T-helper 1 cell treated with Interleukin-12 subunit alpha and Interleukin-12 subunit beta and Interleukin-4 antibody, amounts not matched to agents 30 μg/mL and 1 μg/mL, for 36 hours (primary cell): ENCODE measurements around the gene KRTAP29-1.
"Not testable (repeated sequence)": the region's sequence is repeated elsewhere in the genome, so short reads cannot be mapped to it uniquely, and the experiment has no call there.

Source experiments
- H3K27ac Mint-ChIP-seq: one replicate; pipeline ENCODE4 v1.8.0; 2021; ENCODE audit warnings: mild to moderate bottlenecking, mixed read lengths
- H3K27me3 Mint-ChIP-seq: one replicate; pipeline ENCODE4 v1.8.0; 2021; ENCODE audit warnings: low read depth, mixed read lengths
- H3K36me3 Mint-ChIP-seq: one replicate; pipeline ENCODE4 v1.8.0; 2021; ENCODE audit warnings: low read depth, mixed read lengths
- H3K4me1 Mint-ChIP-seq: one replicate; pipeline ENCODE4 v1.8.0; 2021; ENCODE audit warnings: low read depth, mixed read lengths
- H3K4me3 Mint-ChIP-seq: one replicate; pipeline ENCODE4 v1.8.0; 2021; ENCODE audit warnings: mild to moderate bottlenecking, moderate library complexity, mixed read lengths
- H3K9me3 Mint-ChIP-seq: one replicate; pipeline ENCODE4 v1.8.0; 2021; ENCODE audit warnings: mixed read lengths

The KRTAP29-1 gene

GRCh38 chr17:41301916-41302901, at the start of gene KRTAP29-1:
Gene KRTAP29-1 (minus strand): TSS chr17:41302851. CDS start chr17:41302851, 0 bp downstream.
- H3K36me3 Mint-ChIP-seq, result no peaks in the 10 kb centered on the region
- H3K4me3 Mint-ChIP-seq, result no peak within 1 kb of the TSS
- H3K27ac Mint-ChIP-seq, result no peak within 1 kb of the TSS
- peaks cover 3% of the 10 kb centered on the region for H3K27me3 Mint-ChIP-seq
- no peaks in the 10 kb centered on the region for H3K9me3 Mint-ChIP-seq
- H3K4me1 Mint-ChIP-seq, result no peaks in the 10 kb centered on the region

GRCh38 chr17:41351177-41351576, 48.5 kb upstream of the KRTAP29-1 start:
- no peaks in the 10 kb centered on the region for H3K9me3 Mint-ChIP-seq
- peaks cover 3% of the 10 kb centered on the region for H3K4me1 Mint-ChIP-seq
- peaks cover 33% of the 10 kb centered on the region for H3K27me3 Mint-ChIP-seq
- no peak overlapping the region for H3K4me3 Mint-ChIP-seq
- no peak overlapping the region for H3K27ac Mint-ChIP-seq
- no peaks in the 10 kb centered on the region for H3K36me3 Mint-ChIP-seq

GRCh38 chr17:41350381-41350878, 47.8 kb upstream of the KRTAP29-1 start, which contains the start of gene KRT33A:
Gene KRT33A (minus strand): TSS chr17:41350828. CDS start chr17:41350767, 61 bp downstream.
- peaks cover 31% of the 10 kb centered on the region for H3K27me3 Mint-ChIP-seq
- H3K27ac Mint-ChIP-seq, H3K4me3 Mint-ChIP-seq, H3K4me1 Mint-ChIP-seq, H3K9me3 Mint-ChIP-seq, H3K36me3 Mint-ChIP-seq: not testable (repeated sequence)

GRCh38 chr17:41347869-41348760, 45.5 kb upstream of the KRTAP29-1 start:
- Mint-ChIP-seq H3K27ac (no peak overlapping the region), H3K4me3 (no peak overlapping the region), H3K4me1 (peaks cover 3% of the 10 kb centered on the region), H3K36me3 (peaks cover 2% of the 10 kb centered on the region), H3K9me3 (peaks cover 5% of the 10 kb centered on the region), H3K27me3 (peaks cover 31% of the 10 kb centered on the region)

- not testable (repeated sequence) for H3K4me1 Mint-ChIP-seq, H3K4me3 Mint-ChIP-seq, H3K27ac Mint-ChIP-seq, H3K36me3 Mint-ChIP-seq
- Mint-ChIP-seq H3K27me3 (peaks cover 26% of the 10 kb centered on the region), H3K9me3 (peaks cover 17% of the 10 kb centered on the region)
Observed at GRCh38 chr17:41346421-41346820, 43.8 kb upstream of the KRTAP29-1 start.

- Mint-ChIP-seq H3K9me3 (peaks cover 17% of the 10 kb centered on the region), H3K4me3 (no peak overlapping the region), H3K27me3 (peaks cover 26% of the 10 kb centered on the region), H3K4me1 (peaks cover 10% of the 10 kb centered on the region), H3K27ac (no peak overlapping the region), H3K36me3 (peaks cover 6% of the 10 kb centered on the region)
Observed at GRCh38 chr17:41345992-41346391, 43.3 kb upstream of the KRTAP29-1 start.

GRCh38 chr17:41343029-41343428, 40.4 kb upstream of the KRTAP29-1 start:
- peaks cover 35% of the 10 kb centered on the region for H3K4me1 Mint-ChIP-seq
- H3K36me3 Mint-ChIP-seq, result peaks cover 6% of the 10 kb centered on the region
- H3K9me3 Mint-ChIP-seq, result peaks cover 17% of the 10 kb centered on the region
- peak overlapping the region; percentile 18 for H3K27ac Mint-ChIP-seq
- H3K27me3 Mint-ChIP-seq, result peaks cover 34% of the 10 kb centered on the region
- no peak overlapping the region for H3K4me3 Mint-ChIP-seq

GRCh38 chr17:41340934-41341861, 38.5 kb upstream of the KRTAP29-1 start:
- H3K4me1 Mint-ChIP-seq, result peaks cover 35% of the 10 kb centered on the region
- peak overlapping the region; percentile 60 for H3K27ac Mint-ChIP-seq
- peaks cover 17% of the 10 kb centered on the region for H3K9me3 Mint-ChIP-seq
- H3K36me3 Mint-ChIP-seq, result peaks cover 6% of the 10 kb centered on the region
- peaks cover 30% of the 10 kb centered on the region for H3K27me3 Mint-ChIP-seq
- peak overlapping the region; percentile 35 for H3K4me3 Mint-ChIP-seq

- Mint-ChIP-seq H3K4me3 (peak overlapping the region; percentile 44), H3K27me3 (peaks cover 37% of the 10 kb centered on the region), H3K27ac (peak overlapping the region; percentile 77), H3K9me3 (peaks cover 17% of the 10 kb centered on the region), H3K4me1 (peaks cover 35% of the 10 kb centered on the region), H3K36me3 (peaks cover 6% of the 10 kb centered on the region)
Observed at GRCh38 chr17:41340494-41340893, 37.8 kb upstream of the KRTAP29-1 start.

- Mint-ChIP-seq H3K9me3 (peaks cover 17% of the 10 kb centered on the region), H3K4me1 (peaks cover 35% of the 10 kb centered on the region), H3K27me3 (peaks cover 33% of the 10 kb centered on the region), H3K4me3 (peak overlapping the region; percentile 44), H3K27ac (peak overlapping the region; percentile 77), H3K36me3 (peaks cover 6% of the 10 kb centered on the region)
Observed at GRCh38 chr17:41339571-41340172, 37.0 kb upstream of the KRTAP29-1 start.

- Mint-ChIP-seq H3K27me3 (peaks cover 34% of the 10 kb centered on the region), H3K4me1 (peaks cover 35% of the 10 kb centered on the region), H3K4me3 (peak overlapping the region; percentile 43), H3K27ac (peak overlapping the region; percentile 77), H3K36me3 (peaks cover 6% of the 10 kb centered on the region), H3K9me3 (peaks cover 17% of the 10 kb centered on the region)
Observed at GRCh38 chr17:41338961-41339485, 36.4 kb upstream of the KRTAP29-1 start.

- Mint-ChIP-seq H3K36me3 (no peaks in the 10 kb centered on the region), H3K27ac (no peak overlapping the region), H3K27me3 (peaks cover 42% of the 10 kb centered on the region), H3K9me3 (no peaks in the 10 kb centered on the region), H3K4me3 (no peak overlapping the region), H3K4me1 (peaks cover 23% of the 10 kb centered on the region)
Observed at GRCh38 chr17:41335747-41336146, 33.1 kb upstream of the KRTAP29-1 start.
